Measurements from ENCODE around the gene NEUROG1.

Gene NEUROG1

DNA sequence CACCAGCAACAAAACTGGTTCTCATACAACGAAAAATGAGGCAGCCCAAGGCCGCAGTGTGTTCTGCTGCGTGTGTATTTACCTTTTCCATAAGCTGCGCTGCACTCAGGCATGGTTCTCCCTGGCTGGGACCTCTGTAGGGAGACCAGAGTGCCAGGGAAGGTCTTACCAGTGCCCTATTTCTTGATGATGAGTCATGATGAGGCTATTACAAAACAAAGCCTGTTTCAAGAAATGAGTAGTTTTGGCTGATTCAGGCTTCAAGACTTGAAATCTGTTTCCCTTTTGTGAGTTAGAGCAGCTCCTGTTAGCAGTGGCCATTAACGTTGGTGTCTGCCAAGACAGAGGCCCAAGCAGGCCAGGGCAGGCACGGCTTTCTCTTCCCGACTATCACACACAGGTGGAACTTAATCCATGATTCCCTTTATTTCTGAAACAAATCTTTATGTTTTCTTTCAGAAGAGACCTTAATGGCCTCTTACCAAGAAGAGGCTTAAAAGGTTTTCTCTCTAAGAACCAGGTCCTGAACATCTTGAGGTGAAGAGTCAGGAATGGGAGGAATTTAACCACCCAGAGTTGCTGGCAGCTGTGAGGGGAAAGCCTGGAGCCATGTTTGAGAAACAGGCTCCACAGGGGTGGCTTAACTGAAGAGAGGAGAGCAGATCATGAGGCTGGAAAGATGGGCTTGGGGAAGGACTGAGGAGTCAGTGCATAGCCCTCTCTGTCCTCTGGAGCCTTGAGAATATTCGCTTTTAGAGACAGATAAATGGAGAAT is 42.2 kb downstream of the NEUROG1 start:
- DNase-seq (ENCODE audit: low spot score): no peak

DNA sequence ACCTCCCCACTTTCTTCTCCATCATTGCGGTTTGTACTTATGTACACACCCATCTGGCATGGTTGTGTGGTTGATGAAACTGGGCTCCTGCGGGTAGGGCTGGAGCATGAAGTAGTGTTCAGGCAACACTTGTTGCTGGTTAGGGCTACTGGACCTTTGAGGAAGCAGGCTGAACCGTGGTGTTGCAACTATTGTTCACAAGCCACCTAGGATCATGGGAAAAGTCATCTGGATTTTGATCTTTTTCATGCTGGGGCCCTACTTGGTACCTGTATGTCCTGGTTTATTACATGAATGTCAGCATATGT is 43.5 kb downstream of the NEUROG1 start:
- DNase-seq (ENCODE audit: low spot score): no peak

DNA sequence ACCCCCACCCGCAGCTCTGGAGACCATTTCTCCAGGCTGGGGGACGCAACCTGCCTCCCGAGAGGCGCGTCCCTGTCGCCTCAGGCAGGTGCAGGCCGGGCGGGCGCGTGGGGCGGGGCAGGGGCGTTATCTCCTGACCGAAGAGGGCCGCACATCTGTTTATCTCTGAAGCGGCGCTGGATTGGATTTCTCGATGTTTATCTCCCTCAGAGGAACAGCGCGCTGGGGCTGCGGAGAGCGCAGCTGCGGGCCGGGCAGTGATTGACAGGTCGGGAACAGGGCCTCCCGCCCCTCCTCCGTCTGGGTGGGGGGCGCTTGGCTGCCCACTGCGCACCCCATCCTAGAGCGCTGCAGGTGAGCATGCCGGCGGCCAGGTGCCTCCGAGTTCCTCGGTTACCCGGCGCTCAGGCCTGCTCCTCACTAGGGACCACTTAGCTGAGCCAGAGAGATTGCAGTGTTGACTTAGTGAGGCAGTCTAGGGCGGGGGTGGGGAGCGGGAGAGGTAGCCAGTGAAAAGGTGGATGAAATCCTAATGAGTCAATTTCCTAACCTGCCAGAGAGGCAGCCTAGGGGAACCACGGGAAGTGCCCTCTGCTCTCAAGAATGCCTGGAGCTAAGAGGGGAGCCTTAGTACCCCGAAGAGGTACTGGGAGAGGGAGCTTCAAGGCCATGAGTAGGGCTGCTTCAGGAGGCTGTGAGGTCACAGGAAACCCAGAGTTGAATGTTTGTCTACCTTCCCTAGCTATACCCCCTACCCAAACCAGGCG is 44.0 kb downstream of the NEUROG1 start:
- DNase-seq (ENCODE audit: low spot score): no peak

DNA sequence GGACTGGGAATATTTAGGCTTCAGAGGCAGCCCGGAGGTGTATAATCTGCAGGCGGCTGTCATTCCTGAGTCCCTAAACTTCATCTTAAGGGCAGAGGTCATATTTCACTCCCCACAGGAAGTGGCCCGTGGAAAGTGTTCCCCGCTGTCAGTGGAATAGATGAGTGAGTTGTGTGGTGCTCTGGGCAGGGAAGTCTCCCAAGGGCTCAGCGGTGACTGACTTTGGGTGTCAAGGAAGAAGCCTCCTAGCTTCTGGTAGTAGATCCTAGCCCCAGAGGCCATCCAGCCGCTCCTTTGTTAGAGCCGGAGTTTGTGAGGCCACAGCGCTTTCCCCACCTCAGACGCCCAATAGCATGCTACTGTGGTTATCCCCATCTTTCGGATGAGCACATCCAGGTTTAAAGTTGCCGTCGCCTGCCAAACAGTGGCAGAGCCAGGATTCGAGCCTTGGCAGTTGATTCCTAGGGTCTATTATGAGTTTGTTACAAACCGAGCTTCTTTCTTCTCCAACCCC is 44.7 kb downstream of the NEUROG1 start:
- no peak for DNase-seq (ENCODE audit: low spot score)

DNA sequence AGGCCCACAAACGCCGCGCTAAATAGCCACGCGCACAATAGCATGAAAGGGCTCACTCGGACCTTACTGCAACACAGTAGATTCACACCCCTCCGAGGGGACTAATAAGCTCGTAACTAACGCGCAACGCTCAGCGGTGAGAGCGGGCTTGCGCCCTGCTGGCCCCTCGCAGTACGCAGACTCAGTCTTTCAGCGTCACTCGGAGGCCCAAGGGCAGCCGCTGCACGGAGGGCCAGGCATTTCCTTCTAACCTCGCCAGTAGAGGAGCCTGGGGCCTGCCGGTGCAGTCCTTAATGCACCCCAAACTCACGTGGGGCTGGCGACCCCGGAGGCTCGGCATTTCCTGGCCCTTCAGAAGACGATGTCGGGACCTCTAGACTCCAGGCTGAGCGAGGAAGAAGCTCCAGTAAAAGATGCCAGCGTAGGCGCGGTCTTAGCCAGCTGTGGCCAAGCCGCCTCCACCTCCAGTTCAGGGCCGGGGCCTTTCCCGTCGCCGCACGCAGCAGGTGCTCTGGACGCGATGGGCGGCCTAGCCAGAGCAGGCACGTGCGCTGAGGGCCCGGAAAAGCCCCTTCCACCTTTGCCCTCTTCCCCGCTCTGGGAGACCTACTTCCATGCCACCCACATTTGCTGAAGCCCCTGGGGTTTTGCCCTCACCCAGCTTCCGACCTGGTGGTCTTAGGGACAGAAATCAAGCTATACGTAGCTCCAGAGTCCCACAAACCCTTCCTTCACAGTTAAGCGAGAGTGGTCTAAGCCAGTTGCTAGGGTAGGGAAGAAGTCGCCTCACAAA is 45.3 kb downstream of the NEUROG1 start:
- no peak for DNase-seq (ENCODE audit: low spot score)

DNA sequence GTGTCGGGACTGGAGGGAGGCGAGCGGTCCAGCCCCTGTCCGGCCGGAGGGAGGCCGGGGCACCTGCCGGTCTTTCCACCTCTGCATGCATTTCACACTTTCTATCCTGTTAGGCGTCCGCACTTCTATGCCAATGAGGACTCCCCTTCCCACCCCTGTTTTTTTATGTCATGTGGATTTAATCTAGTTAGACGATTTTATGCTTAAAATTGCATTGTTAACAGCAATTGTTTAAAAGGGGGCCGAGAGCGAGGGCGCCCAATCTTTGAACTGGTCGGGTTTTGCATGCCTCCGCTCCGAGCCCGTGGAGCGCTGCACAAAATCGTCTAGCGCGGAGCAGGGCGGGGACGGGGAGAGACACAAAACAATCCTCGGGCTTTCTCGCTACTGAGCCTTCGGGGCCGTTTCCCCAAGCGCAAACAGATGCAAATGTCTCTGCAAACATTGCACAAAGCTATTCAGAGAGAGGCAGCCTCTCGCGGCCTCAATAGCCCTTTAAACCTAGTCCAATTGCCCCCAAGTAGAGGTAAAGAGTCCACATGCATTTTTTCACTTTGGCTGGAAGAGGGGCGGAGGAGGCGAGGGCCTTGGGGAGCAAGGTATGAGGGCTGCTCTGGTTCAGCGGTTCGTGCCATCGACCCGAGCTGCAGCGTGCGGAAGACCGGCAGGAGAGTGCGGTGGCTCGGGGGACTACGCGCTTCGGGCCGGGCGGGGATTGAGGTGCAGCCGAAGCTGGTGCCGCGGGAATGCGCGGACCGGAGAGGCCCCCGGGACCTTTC is 46.1 kb downstream of the NEUROG1 start:
- no peak for DNase-seq (ENCODE audit: low spot score)

DNA sequence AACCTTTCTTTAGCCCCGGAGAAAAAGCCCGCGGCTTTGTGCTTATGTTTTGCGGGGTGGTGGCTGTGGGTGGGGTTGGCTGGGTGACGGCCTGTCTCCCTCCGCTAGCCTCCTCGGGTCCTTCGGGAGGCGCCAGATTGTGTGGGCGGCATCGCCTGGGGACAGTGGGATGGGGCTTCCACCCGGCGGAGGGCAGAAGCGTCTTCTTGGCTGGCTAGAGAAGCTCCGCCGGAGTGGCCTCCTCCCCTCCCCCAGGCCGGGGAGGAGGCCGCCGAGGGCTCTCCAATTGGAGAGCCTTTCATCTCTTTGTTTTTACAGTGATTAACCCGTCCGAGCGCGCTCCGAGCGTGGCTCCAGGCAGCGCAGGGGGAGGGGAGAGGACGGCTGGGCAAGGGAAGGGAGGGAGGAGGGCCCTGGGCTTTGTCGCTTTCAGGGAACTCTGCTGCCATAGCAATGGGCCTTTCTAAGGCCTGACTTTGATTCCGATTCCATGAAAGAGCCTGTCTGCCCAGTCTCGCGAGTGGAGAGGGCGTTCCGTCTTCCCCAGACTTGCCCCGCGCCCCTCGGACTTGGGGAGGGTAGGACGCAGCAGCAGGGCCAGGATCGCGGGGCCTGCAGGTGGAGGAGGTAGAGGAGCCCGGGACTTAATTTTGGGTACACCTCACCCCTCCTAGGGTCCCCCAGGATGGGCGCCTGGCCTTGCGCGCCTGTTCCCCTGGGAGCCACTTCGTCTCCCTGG is 46.9 kb downstream of the NEUROG1 start:
- peak; percentile 75 for DNase-seq (ENCODE audit: low spot score)

DNA sequence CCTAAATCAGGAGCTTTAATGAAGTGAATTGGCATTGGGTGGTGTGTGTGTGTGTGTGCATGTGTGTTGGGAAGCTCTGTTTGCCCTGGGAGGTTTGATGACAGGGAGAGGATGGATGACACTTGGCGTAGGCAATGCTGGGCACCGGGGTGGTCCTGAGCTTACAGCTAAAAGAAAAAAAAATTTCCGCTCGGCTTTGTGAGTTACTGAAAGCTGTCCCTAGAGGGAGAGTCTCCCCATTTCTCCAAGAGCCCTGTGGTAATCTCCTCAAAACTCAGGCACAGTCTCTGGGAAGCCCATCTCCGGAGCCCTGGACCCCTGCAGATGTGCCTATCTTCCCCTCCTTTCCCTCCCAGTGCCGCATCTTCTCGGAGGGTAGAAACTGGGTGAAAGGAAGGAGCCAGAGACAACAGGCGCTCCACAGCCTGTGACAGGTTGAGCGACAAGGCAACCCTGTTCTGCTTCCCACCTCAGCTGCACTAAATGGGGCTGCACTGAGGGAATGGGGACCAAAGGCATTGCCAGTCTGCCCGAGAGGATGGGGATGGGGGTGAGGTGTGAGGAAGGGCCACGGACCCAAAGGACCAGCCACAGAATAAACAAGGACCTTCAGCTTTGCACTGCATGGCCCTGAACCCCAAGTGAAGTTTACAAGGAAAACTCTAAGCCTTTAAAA is 47.8 kb downstream of the NEUROG1 start:
- DNase-seq (ENCODE audit: low spot score): no peak

DNA sequence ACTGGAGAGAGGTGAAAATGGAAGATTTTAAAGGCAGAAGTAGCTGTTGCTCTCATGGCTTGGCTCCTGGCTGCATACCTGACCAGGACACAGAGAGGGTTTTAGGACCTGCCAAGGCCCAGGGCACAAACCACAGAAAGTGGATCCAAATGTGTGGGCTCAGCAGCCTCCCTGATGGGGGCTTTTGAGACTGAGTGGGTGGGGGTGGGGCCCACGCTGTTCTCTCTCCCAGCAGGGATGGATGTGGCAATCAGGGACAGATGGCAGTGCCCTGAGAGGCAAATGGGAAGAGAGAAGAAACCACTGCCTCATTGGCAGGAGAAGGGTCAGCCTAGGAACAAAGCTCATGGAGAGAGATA is 48.7 kb downstream of the NEUROG1 start:
- DNase-seq (ENCODE audit: low spot score): no peak

DNA sequence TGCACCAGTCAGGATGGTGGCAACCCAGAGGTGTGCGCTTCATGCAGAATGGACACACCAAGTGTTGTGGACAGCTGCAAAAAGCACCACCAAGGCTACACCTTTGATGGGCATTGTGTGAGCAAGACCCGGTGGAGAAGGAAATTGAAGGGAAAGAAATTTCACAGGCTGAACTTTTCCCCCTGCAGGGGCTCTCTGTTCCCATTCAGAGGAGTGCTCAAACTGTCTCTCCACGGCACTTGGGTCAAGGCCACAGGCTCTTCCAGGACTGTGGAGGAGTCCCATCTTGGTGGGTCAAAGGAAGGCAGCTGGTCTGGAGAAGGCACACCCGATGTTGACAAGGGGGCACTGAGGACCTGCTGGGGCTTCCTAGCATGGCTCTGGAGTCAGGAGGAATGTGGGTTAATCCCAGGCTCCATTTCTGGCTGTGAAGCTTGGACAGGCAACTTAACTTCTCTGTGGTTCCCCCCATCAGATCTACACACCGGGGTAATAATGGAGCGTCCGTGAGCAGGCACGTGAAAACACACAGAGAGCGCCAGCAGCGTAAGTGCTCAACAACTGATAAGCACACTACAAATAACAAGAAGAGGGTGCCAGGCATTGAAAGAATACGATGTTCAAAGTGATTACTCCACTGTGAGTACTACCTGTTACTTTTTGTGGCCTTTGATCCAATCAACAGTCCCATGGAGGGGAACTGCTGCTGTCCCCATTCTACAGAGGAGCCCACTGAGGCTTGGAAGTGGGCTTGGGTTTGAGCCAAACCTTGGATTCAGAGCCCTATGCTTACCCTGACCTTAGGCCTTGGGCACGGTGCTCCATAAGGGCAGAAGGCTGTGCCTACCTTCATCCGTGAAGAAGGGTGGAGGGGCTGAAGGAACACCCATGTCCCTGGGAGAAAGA is 49.4 kb downstream of the NEUROG1 start:
- DNase-seq (ENCODE audit: low spot score): no peak

DNA sequence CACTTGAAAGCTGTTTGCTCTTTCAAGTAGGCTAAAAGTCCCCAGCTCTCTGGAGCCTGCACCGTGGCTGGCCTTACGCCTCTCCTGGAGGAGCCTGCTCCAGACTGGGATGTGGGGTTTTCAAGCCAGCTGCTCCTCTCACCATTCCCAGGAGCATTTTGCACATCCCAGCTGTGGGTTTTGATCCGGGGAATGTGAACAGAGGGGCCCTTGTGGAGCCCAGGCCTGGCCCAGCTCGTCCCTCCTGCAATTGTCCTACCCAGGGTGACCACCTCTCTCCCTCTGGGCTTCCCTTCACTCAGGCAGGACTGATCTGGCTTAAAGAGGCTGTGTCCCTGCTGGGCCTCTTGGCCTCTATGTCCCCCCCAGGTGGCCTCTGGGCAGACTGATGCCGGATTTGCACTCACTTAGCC is 51.1 kb downstream of the NEUROG1 start:
- no peak for DNase-seq (ENCODE audit: low spot score)
